IMR-90 (cell line): ENCODE data around the gene BCL2L11. TPM values are rescaled to one million over a fixed set of nuclear protein-coding genes. Genes with fewer than 3 reads are reported as not detected.
A peak's percentile ranks its signal among the peaks of the same experiment; 100 is the strongest.

Experiments
- ATAC-seq: fragments of 200-7000 bp; cut with Tn5 transposase; 2 replicates; pipeline ENCODE4 v1.9.1; 2020; ENCODE audit warnings: low read depth, mild to moderate bottlenecking, moderate library complexity
- BruUV-seq: library from RNA; stranded (reverse); fragments of 400-500 nt; replicated peaks from 2 replicates; lab custom pipeline; 2021; lab: Mats Ljungman, UMichigan
- CTCF ChIA-PET: fragments of 300-600 bp; formaldehyde crosslinking; extraction: SDS; loops from one replicate; lab custom pipeline; 2021; ENCODE audit warnings: antibody characterized with exemption; lab: Yijun Ruan, JAX
- POLR2A ChIA-PET: fragments of 300-600 bp; sonication (Branson Sonifier 250); formaldehyde crosslinking; loops from one replicate; lab custom pipeline; 2022; ENCODE audit warnings: antibody characterized with exemption; ENCODE audit not compliant: unreplicated experiment; lab: Charles Lee
- DNase-seq: peaks from one replicate; pipeline ENCODE4 v3.0.0; 2013
- H2AFZ ChIP-seq: replicated peaks from 2 replicates; pipeline ENCODE3; 2013; ENCODE audit warnings: low read length, mild to moderate bottlenecking; ENCODE audit not compliant: poor library complexity
- H2AK5ac ChIP-seq: 2 replicates; pipeline ENCODE4 v1.6.1; 2013; ENCODE audit warnings: low read depth, low read length, inconsistent platforms
- H2AK9ac ChIP-seq: replicated peaks from 2 replicates; pipeline ENCODE3; 2013; ENCODE audit warnings: mild to moderate bottlenecking, low read depth, low read length, moderate library complexity; ENCODE audit not compliant: poor library complexity
- H2BK120ac ChIP-seq: 2 replicates; pipeline ENCODE4 v1.6.1; 2013; ENCODE audit warnings: low read depth, low read length, inconsistent platforms
- H2BK15ac ChIP-seq: 3 replicates; pipeline ENCODE4 v1.6.1; 2013; ENCODE audit warnings: low read depth, low read length, inconsistent platforms
- H2BK20ac ChIP-seq: 2 replicates; pipeline ENCODE4 v1.6.1; 2013; ENCODE audit warnings: low read depth, mild to moderate bottlenecking, inconsistent platforms, low read length, moderate library complexity
- H2BK5ac ChIP-seq: 2 replicates; pipeline ENCODE4 v1.6.1; 2013; ENCODE audit warnings: mild to moderate bottlenecking, low read depth, low read length, inconsistent platforms; ENCODE audit not compliant: poor library complexity, severe bottlenecking
- H3K14ac ChIP-seq: replicated peaks from 2 replicates; pipeline ENCODE4 v1.6.1; 2013; ENCODE audit warnings: low read depth, low read length, inconsistent platforms
- H3K18ac ChIP-seq: 2 replicates; pipeline ENCODE4 v1.6.1; 2013; ENCODE audit warnings: low read depth, low read length, control low read depth
- H3K23ac ChIP-seq: 2 replicates; pipeline ENCODE4 v1.6.1; 2013; ENCODE audit warnings: low read depth, low read length, inconsistent platforms
- H3K27ac ChIP-seq: 2 replicates; pipeline ENCODE4 v1.5.1; 2013; ENCODE audit warnings: mild to moderate bottlenecking, control low read depth, low read length; ENCODE audit not compliant: insufficient read depth
- H3K27me3 ChIP-seq: 2 replicates; pipeline ENCODE4 v1.6.1; 2013; ENCODE audit warnings: low read length; ENCODE audit not compliant: control insufficient read depth, insufficient read depth
- H3K36me3 ChIP-seq: 2 replicates; pipeline ENCODE4 v1.6.1; 2013; ENCODE audit warnings: low read length, mixed read lengths; ENCODE audit not compliant: control insufficient read depth, insufficient read depth
- H3K4ac ChIP-seq: 2 replicates; pipeline ENCODE4 v1.6.1; 2013; ENCODE audit warnings: low read depth, low read length, inconsistent platforms
- H3K4me1 ChIP-seq: 2 replicates; pipeline ENCODE4 v1.6.1; 2013; ENCODE audit warnings: low read length, mixed read lengths; ENCODE audit not compliant: control insufficient read depth, insufficient read depth
- H3K4me2 ChIP-seq: 2 replicates; pipeline ENCODE4 v1.6.1; 2013; ENCODE audit warnings: low read depth, mild to moderate bottlenecking, control low read depth, low read length, moderate library complexity
- H3K4me3 ChIP-seq: 2 replicates; pipeline ENCODE4 v1.5.1; 2013; ENCODE audit warnings: low read depth, mild to moderate bottlenecking, control low read depth, low read length, moderate library complexity; ENCODE audit not compliant: insufficient read depth
- H3K56ac ChIP-seq: 2 replicates; pipeline ENCODE4 v1.6.1; 2013; ENCODE audit warnings: low read length, inconsistent platforms; ENCODE audit not compliant: insufficient read depth; ENCODE audit errors: extremely low read depth
- H3K79me1 ChIP-seq, 2 experiments: 2 replicates each; pipeline ENCODE4 v1.6.1; 2013; ENCODE audit warnings: low read length in 2 of 2, inconsistent platforms in 1 of 2, low read depth in 1 of 2
- H3K9ac ChIP-seq: 2 replicates; pipeline ENCODE4 v1.6.1; 2013; ENCODE audit warnings: low read depth, low read length, control low read depth
- H3K9me1 ChIP-seq: 2 replicates; pipeline ENCODE4 v1.6.1; 2013; ENCODE audit warnings: low read length, inconsistent platforms; ENCODE audit not compliant: insufficient read depth
- H3K9me3 ChIP-seq: 2 replicates; pipeline ENCODE4 v1.6.1; 2013; ENCODE audit warnings: low read length; ENCODE audit not compliant: control insufficient read depth, insufficient read depth
- H4K20me1 ChIP-seq: 2 replicates; pipeline ENCODE4 v1.6.1; 2013; ENCODE audit warnings: low read length, inconsistent platforms; ENCODE audit not compliant: insufficient read depth
- H4K5ac ChIP-seq: 2 replicates; pipeline ENCODE4 v1.6.1; 2013; ENCODE audit warnings: mild to moderate bottlenecking, low read depth, low read length, control low read depth
- H4K8ac ChIP-seq, 2 experiments: 2 replicates each; pipeline ENCODE4 v1.6.1; 2013; ENCODE audit warnings: low read depth in 2 of 2, low read length in 2 of 2, control low read depth in 1 of 2, inconsistent platforms in 1 of 2
- H4K91ac ChIP-seq: 2 replicates; pipeline ENCODE4 v1.6.1; 2013; ENCODE audit warnings: low read depth, low read length, inconsistent platforms; ENCODE audit not compliant: insufficient read depth
- BHLHE40 ChIP-seq: fragments of 150-350 bp; IDR thresholded peaks from 2 replicates; pipeline ENCODE4 v1.6.1; 2016; ENCODE audit warnings: mild to moderate bottlenecking, low read depth, low read length
- CHD1 ChIP-seq: IDR thresholded peaks from 2 replicates; pipeline ENCODE4 v1.6.1; 2012; ENCODE audit warnings: low read depth, low read length, improper control_type of control experiment
- MAFK ChIP-seq: IDR thresholded peaks from 2 replicates; pipeline ENCODE4 v1.6.1; 2012; ENCODE audit warnings: low read depth, low read length, improper control_type of control experiment
- NFE2L2 ChIP-seq: fragments of 150-350 bp; IDR thresholded peaks from 2 replicates; pipeline ENCODE4 v1.6.1; 2016; ENCODE audit warnings: low read depth, mild to moderate bottlenecking, low read length
- RAD21 ChIP-seq: IDR thresholded peaks from 2 replicates; pipeline ENCODE4 v1.6.1; 2012; ENCODE audit warnings: low read length, improper control_type of control experiment
- RFX5 ChIP-seq: IDR thresholded peaks from 2 replicates; pipeline ENCODE4 v1.8.0; 2012; ENCODE audit warnings: low read depth, mild to moderate bottlenecking, low read length, moderate library complexity
- WGBS, 2 experiments: methylation state at CpG; one replicate each; pipeline versions ENCODE4 v1.1.5 to v1.1.7; 2013; ENCODE audit warnings: missing lambda C conversion rate in 2 of 2; ENCODE audit not compliant: insufficient read length in 1 of 2; ENCODE audit errors: extremely low coverage in 2 of 2; 5-methylcytosine and 5-hydroxymethylcytosine counted together
- dilution Hi-C: fragments of 300-500 bp; cut with HindIII; formaldehyde crosslinking; loops from one replicate; pipeline ENCODE4 v1.14.3; 2018; ENCODE audit warnings: low sequenced_read_pairs; ENCODE audit not compliant: unreplicated experiment
- in situ Hi-C: fragments of 300-500 bp; cut with MboI; formaldehyde crosslinking; loops from 3 replicates; pipeline ENCODE4 v1.14.3; 2019; ENCODE audit warnings: low sequenced_read_pairs, inconsistent platforms, mixed read lengths
- intact Hi-C: fragments of 100-400 bp; cut with micrococcal nuclease; formaldehyde crosslinking; loops from 2 replicates; pipeline ENCODE4 v1.10.0; 2022
- polyA plus RNA-seq, 3 experiments: library from polyadenylated mRNA; depleted of rRNA; stranded (reverse); fragments of >200 nt; gene quantifications; 2 replicates each; pipeline ENCODE4 v1.2.3, GENCODE V29; 2012; ENCODE audit warnings: low replicate concordance in 1 of 3
- total RNA-seq: library from RNA; depleted of rRNA; stranded (reverse); fragments of >200 nt; gene quantifications from 2 replicates; pipeline ENCODE4 v1.2.3, GENCODE V29; 2012

The BCL2L11 gene
- total and polyA plus RNA-seq, 2 of the 4 experiments (the other 2 are of a cell fraction), result 1.1 to 1.7 TPM

GRCh38 chr2:111192776-111193368 lies 72.2 kb downstream of the BCL2L11 start:
- Histone ChIP-seq H3K18ac (no peak overlapping the region), H3K27ac (no peak overlapping the region), H3K9me3 (no peaks in the 10 kb centered on the region), H3K4me3 (no peak overlapping the region), H3K4me1 (no peaks in the 10 kb centered on the region), H3K4me2 (no peak overlapping the region), H3K79me1 (no peaks in the 10 kb centered on the region), H3K9ac (no peak overlapping the region), H4K91ac (no peak overlapping the region), H2BK20ac (no peak overlapping the region), H2BK15ac (no peak overlapping the region), H2AK5ac (no peak overlapping the region), H4K8ac (no peak overlapping the region), H2BK5ac (no peak overlapping the region), H2AFZ (no peak overlapping the region), H2AK9ac (no peak overlapping the region), H3K4ac (no peak overlapping the region), H3K36me3 (no peaks in the 10 kb centered on the region), H3K14ac (no peak overlapping the region), H4K5ac (no peak overlapping the region), H3K9me1 (no peaks in the 10 kb centered on the region; the same call in 1 of the 2 replicates), H4K20me1 (no peaks in the 10 kb centered on the region), H3K27me3 (no peaks in the 10 kb centered on the region; the same call in 1 of the 2 replicates), H3K23ac (no peak overlapping the region), H3K56ac (no peak overlapping the region), H2BK120ac (no peak overlapping the region)
- WGBS, 2 experiments, result no CpG with 5 or more reads among the region's 1 CpG
- TF ChIP-seq RFX5, result no peak
- TF ChIP-seq BHLHE40, result no peak
- no peak for TF ChIP-seq NFE2L2
- no peak for TF ChIP-seq RAD21
- peak; percentile 97 for TF ChIP-seq MAFK
- no peak for TF ChIP-seq CHD1
- intact Hi-C loops (no loop called here), dilution Hi-C loops (no loop called here), in situ Hi-C loops (no loop called here)
- no TSS peak for BruUV-seq
- DNase-seq, result no peak
- CTCF ChIA-PET, result no interaction called here
- ATAC-seq, result no peak
- POLR2A ChIA-PET, result no interaction called here
